Measurements from ENCODE around the gene CPAMD8. TPM values are rescaled to one million over a fixed set of nuclear protein-coding genes. Genes with fewer than 3 reads are reported as not detected.

The CPAMD8 gene
- total and polyA plus RNA-seq, 2 experiments from 2014 or later = 7.9 to 17.6 TPM

- 95% methylated on average over 16 of the region's 16 CpGs for WGBS (ENCODE audit: low lambda C conversion rate, missing lambda C conversion rate)
- no peaks in the 10 kb centered on the region for H3K36me3 ChIP-seq (replicated peaks; ENCODE audit: insufficient read depth, low read depth)
- no peak overlapping the region for H2AFZ ChIP-seq
- no peak for TF ChIP-seq EZH2phosphoT487 (IDR thresholded peaks at IDR 0.05; ENCODE audit: low read depth, severe bottlenecking, unreplicated experiment)
- no peak for TF ChIP-seq CTCF (IDR thresholded peaks at IDR 0.05; ENCODE audit: poor library complexity)
- H4K20me1 ChIP-seq (ENCODE audit: insufficient read depth, poor library complexity, severe bottlenecking) = no peaks in the 10 kb centered on the region
- no peaks in the 10 kb centered on the region for H3K79me2 ChIP-seq
- no peak overlapping the region for H3K4me3 ChIP-seq
- no peaks in the 10 kb centered on the region for H3K4me1 ChIP-seq (ENCODE audit: insufficient read depth)
- H3K9me3 ChIP-seq (ENCODE audit: low read depth) = no peaks in the 10 kb centered on the region
- no peak overlapping the region for H3K4me2 ChIP-seq
- no peaks in the 10 kb centered on the region for H3K9me2 ChIP-seq (replicated peaks; ENCODE audit: insufficient read depth)
- DNase-seq (ENCODE audit: low spot score) = no peak
- H3K27me3 ChIP-seq = no peaks in the 10 kb centered on the region
- no peak overlapping the region for H3K27ac ChIP-seq
Observed at GRCh38 chr19:17048885-17049453, 22.4 kb upstream of the CPAMD8 start.

GRCh38 chr19:17045907-17046502 is 19.4 kb upstream of the CPAMD8 start:
- Histone ChIP-seq H3K36me3 (replicated peaks; ENCODE audit: insufficient read depth, low read depth) (no peaks in the 10 kb centered on the region), H3K27ac (no peak overlapping the region), H3K27me3 (no peaks in the 10 kb centered on the region), H3K9me2 (replicated peaks; ENCODE audit: insufficient read depth) (no peaks in the 10 kb centered on the region), H3K9me3 (ENCODE audit: low read depth) (no peaks in the 10 kb centered on the region), H3K4me3 (no peak overlapping the region), H3K79me2 (no peaks in the 10 kb centered on the region), H4K20me1 (ENCODE audit: insufficient read depth, poor library complexity, severe bottlenecking) (no peaks in the 10 kb centered on the region), H3K4me2 (no peak overlapping the region), H3K4me1 (ENCODE audit: insufficient read depth) (no peaks in the 10 kb centered on the region), H2AFZ (no peak overlapping the region)
- DNase-seq (ENCODE audit: low spot score) = no peak
- WGBS (ENCODE audit: low lambda C conversion rate, missing lambda C conversion rate) = 84% methylated on average over 5 of the region's 5 CpGs
- TF ChIP-seq EZH2phosphoT487 (IDR thresholded peaks at IDR 0.05; ENCODE audit: low read depth, severe bottlenecking, unreplicated experiment) (no peak), EZH2 (IDR thresholded peaks at IDR 0.05; ENCODE audit: borderline replicate concordance) (no peak), CTCF (IDR thresholded peaks at IDR 0.05; ENCODE audit: poor library complexity) (no peak)

- H3K4me3 ChIP-seq = no peak overlapping the region
- H3K27ac ChIP-seq = no peak overlapping the region
- no peaks in the 10 kb centered on the region for H3K36me3 ChIP-seq (replicated peaks; ENCODE audit: insufficient read depth, low read depth)
- TF ChIP-seq EZH2 (IDR thresholded peaks at IDR 0.05; ENCODE audit: borderline replicate concordance) (no peak), EZH2phosphoT487 (IDR thresholded peaks at IDR 0.05; ENCODE audit: low read depth, severe bottlenecking, unreplicated experiment) (no peak), CTCF (IDR thresholded peaks at IDR 0.05; ENCODE audit: poor library complexity) (no peak)
- no peaks in the 10 kb centered on the region for H3K27me3 ChIP-seq
- no peaks in the 10 kb centered on the region for H3K9me2 ChIP-seq (replicated peaks; ENCODE audit: insufficient read depth)
- no peaks in the 10 kb centered on the region for H3K79me2 ChIP-seq
- WGBS (ENCODE audit: low lambda C conversion rate, missing lambda C conversion rate) = 78% methylated on average over 7 of the region's 7 CpGs
- H2AFZ ChIP-seq = no peak overlapping the region
- H3K4me1 ChIP-seq (ENCODE audit: insufficient read depth) = no peaks in the 10 kb centered on the region
- H3K9me3 ChIP-seq (ENCODE audit: low read depth) = no peaks in the 10 kb centered on the region
- no peaks in the 10 kb centered on the region for H4K20me1 ChIP-seq (ENCODE audit: insufficient read depth, poor library complexity, severe bottlenecking)
- DNase-seq (ENCODE audit: low spot score) = no peak
- no peak overlapping the region for H3K4me2 ChIP-seq
Observed at GRCh38 chr19:17043744-17044143, 17.1 kb upstream of the CPAMD8 start.
